ENCODE results near the gene BEX4.

GRCh38 chrX:103210056-103210455, 4.9 kb upstream of the BEX4 start:
- TF ChIP-seq CTCF (conservative IDR thresholded peaks at IDR 0.05; ENCODE audit: low read depth, low read length) (no peak), POLR2A (IDR thresholded peaks at IDR 0.05; ENCODE audit: low read depth, low read length) (no peak), BHLHE40 (IDR thresholded peaks at IDR 0.05; ENCODE audit: low read depth, low read length) (no peak), SMC3 (IDR thresholded peaks at IDR 0.05; ENCODE audit: low read depth, low read length) (no peak), MAFK (IDR thresholded peaks at IDR 0.05; ENCODE audit: low read depth, low read length) (no peak)
